ENCODE data around the gene SOAT2.
A peak's percentile ranks its signal among the peaks of the same experiment; 100 is the strongest.

The SOAT2 gene, protein sequence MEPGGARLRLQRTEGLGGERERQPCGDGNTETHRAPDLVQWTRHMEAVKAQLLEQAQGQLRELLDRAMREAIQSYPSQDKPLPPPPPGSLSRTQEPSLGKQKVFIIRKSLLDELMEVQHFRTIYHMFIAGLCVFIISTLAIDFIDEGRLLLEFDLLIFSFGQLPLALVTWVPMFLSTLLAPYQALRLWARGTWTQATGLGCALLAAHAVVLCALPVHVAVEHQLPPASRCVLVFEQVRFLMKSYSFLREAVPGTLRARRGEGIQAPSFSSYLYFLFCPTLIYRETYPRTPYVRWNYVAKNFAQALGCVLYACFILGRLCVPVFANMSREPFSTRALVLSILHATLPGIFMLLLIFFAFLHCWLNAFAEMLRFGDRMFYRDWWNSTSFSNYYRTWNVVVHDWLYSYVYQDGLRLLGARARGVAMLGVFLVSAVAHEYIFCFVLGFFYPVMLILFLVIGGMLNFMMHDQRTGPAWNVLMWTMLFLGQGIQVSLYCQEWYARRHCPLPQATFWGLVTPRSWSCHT

DNA sequence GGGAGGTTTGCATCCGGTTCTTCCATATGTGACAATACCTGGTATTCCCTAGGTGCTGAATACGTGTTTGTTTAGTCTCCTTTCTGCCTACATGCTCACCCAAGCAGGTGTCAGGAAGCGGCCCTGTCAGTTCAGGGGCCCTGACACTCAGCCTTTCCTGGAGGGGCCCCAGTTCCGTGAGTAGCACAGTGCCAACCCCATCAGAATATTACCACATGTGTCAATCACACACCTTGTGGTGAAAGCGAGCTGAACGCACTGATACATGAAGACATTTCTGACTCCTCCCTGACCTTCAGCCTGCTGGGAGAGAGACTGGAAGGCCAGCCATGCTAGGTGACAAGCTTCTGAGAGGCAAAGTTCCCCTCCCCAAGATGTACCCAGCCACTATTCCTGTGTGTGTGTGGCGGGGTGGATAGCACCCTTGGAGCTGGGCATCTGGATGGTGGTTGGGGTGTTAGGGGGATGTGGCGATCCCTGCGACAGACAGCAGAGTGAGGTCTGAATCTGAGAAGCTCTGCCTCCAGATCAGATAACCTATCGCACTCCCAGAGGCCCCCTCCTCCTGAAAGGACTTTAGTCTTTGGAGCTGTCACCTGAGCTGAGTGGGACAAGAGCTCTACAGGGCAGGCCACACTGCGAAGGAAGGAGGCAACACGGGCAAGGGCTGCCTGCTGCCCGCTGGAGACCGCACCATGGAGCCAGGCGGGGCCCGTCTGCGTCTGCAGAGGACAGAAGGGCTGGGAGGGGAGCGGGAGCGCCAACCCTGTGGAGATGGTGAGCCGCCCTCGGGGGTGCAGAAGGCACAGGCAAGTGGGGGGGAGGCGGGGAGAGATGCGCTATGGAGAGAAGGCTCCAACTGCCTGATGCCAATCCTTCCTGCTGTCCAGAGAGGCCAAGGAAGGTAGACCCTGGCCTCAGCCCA lies at the start of gene SOAT2:
TSS of gene SOAT2 (plus strand) at position 604 of the 925 bp plus-strand sequence. CDS start at position 696, 92 bp downstream.
- peak; percentile 37 for DNase-seq

DNA sequence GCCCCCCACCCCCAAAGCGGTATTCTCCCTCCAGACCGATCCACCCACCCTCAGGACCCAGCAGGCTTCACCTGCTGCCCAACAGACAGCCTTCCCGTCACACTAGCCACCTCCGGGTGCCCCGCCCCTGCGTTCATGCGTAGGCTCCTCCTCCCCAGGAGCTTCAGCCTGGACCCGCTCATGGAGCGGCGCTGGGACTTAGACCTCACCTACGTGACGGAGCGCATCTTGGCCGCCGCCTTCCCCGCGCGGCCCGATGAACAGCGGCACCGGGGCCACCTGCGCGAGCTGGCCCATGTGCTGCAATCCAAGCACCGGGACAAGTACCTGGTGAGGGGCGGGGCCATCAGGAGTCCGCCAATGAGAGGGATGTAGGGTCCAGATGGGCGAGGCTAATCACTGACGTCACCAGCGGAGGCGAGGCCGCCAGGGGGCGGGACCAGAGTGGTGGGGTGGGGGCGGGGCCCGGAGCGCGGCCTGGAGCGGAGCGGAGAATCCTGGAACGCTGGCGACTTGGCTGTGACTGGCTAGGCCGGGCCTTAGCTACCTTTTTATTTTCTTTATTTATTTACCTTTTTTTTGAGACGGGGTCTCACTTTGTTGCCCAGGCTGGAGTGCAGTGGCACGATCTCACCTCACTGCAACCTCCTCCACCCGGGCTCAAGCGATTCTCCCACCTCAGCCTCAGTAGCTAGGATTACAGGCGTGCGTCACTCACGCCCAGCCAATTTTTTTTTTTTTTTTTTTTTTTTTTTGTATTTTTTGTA lies 49.0 kb upstream of the SOAT2 start:
- DNase-seq: peak; percentile 99

DNA sequence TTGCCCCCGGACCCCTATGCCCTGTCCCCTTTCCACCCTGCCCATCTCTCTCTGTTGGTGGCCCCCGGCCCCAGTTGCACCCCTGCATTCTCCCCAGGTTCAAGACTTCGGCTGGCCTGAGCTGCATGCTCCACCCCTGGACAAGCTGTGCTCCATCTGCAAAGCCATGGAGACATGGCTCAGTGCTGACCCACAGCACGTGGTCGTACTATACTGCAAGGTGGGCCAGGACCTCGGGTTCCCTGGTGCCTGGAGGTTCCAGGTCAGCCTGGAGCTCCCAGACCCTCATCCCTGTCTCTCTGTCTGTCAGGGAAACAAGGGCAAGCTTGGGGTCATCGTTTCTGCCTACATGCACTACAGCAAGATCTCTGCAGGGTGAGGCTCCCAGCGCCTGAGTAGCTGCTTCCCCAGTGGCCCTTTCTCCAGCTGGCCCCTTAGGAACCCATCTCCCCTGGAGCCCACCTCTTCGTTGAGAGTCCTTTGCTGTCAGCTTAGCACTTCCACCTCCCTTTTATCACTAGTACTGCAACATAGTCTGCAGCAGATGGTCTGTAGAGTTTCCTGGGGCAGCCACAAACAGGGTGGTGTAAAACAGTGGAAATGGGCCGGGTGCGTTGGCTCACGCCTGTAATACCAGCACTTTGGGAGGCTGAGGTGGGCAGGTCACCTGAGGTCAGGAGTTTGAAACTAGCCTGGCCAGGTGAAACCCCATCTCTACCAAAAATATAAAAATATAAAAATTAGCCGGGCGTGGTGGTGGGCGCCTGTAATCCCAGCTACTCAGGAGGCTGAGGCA lies 47.6 kb upstream of the SOAT2 start:
- DNase-seq: no peak

DNA sequence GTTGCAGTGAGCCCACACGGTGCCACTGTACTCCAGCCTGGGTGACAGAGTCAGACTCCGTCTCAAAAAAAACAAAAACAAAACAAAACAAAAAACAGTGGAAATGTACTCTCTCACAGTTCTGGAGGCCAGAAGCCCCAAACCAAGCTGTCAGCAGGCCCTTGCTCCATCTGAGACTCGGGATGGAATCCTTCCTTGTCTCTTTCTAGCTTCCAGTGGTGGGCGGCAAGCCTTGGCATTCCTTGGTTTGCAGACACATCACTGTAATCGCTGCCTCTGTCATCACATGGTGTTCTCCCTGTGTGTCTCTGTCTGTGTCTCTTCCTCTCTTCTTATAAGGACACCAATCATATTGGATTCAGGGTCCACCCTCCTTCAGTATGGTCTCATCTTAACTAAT lies 47.0 kb upstream of the SOAT2 start:
- DNase-seq: no peak

DNA sequence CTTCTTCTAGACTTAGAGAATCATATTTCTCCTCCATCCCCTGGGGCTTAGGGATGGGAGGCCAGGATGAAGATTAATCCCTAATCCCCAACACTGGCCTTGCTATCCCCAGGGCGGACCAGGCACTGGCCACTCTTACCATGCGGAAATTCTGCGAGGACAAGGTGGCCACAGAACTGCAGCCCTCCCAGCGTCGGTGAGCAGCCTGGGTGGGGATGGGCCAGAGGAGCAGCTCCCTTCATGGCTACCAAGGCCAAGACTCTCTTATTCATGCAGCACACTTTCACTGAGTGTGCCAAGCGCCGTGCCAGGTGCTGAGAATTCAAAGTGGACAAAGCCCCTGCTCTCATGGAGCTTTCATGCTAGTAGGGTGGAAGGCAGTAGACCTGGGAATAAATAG lies 46.4 kb upstream of the SOAT2 start:
- DNase-seq: no peak

DNA sequence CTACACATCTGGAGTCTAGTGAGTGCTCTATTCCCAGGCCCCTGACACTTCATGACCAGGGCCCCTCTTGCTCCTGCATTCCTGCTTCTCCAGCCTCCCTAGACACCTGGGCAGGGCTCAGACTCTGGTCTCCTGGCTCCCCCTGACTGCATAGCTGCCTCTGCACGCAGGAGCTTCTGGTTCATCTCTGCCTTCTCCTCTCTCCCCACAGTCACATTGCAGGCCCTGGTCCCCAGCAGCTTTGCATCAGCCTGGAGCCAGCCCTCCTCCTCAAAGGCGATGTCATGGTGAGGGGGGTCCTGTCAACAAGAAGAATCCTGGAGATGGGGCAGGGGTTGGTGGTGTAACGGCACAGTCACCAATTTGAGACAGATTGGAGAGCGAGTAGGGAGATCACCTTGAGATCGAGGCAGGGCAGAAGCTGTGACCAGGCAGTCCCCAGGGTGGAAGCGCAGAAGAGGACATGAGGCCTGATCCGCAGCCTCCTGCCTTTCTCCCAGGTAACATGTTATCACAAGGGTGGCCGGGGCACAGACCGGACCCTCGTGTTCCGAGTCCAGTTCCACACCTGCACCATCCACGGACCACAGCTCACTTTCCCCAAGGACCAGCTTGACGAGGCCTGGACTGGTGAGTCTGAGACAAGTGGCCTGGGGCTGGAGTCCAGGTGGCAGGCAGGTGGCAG lies 45.3 kb upstream of the SOAT2 start:
- no peak for DNase-seq

DNA sequence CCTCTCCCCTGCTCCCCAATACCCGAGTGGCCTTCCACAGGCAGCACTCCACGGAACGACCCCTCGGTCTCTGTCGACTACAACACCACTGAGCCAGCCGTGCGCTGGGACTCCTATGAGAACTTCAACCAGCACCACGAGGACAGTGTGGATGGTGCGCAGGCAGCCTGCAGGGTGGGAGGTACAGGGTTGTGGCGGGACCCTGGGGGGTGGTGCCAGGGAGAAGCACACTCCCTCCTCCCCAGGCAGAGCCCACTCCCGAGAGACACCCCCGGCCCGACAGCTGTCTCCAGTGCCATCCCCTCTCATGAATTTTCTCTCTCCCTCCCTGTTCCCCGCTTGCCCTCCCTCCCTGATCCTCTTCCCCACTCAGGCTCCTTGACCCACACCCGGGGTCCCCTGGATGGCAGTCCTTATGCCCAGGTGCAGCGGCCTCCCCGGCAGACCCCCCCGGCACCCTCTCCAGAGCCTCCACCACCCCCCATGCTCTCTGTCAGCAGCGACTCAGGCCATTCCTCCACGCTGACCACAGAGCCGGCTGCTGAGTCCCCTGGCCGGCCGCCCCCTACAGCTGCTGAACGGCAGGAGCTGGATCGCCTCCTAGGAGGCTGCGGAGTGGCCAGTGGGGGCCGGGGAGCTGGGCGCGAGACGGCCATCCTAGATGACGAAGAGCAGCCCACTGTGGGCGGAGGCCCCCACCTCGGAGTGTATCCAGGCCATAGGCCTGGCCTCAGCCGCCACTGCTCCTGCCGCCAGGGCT lies 44.4 kb upstream of the SOAT2 start:
- no peak for DNase-seq

DNA sequence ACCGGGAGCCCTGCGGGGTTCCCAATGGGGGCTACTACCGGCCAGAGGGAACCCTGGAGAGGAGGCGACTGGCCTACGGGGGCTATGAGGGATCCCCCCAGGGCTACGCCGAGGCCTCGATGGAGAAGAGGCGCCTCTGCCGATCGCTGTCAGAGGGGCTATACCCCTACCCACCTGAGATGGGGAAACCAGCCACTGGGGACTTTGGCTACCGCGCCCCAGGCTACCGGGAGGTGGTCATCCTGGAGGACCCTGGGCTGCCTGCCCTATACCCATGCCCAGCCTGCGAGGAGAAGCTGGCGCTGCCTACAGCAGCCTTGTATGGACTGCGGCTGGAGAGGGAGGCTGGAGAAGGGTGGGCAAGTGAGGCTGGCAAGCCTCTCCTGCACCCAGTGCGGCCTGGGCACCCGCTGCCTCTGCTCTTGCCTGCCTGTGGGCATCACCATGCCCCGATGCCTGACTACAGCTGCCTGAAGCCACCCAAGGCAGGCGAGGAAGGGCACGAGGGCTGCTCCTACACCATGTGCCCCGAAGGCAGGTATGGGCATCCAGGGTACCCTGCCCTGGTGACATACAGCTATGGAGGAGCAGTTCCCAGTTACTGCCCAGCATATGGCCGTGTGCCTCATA lies 43.7 kb upstream of the SOAT2 start:
- no peak for DNase-seq

DNA sequence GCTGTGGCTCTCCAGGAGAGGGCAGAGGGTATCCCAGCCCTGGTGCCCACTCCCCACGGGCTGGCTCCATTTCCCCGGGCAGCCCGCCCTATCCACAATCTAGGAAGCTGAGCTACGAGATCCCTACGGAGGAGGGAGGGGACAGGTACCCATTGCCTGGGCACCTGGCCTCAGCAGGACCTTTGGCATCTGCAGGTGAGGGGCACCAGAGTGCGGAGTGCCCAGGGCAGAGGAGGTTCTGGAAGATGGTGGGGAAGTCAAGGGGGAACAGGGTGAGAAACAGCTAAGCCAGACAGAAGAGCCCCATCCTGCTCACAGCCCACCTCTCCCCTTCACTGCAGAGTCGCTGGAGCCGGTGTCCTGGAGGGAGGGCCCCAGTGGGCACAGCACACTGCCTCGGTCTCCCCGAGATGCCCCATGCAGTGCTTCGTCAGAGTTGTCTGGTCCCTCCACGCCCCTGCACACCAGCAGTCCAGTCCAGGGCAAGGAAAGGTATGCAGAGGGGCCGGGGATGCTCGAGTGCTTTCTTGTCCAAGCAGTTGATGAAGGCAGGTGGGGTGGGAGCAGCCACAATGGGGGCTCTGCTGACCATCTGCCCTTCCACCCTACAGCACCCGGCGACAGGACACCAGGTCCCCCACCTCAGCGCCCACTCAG lies 43.1 kb upstream of the SOAT2 start:
- DNase-seq: no peak

DNA sequence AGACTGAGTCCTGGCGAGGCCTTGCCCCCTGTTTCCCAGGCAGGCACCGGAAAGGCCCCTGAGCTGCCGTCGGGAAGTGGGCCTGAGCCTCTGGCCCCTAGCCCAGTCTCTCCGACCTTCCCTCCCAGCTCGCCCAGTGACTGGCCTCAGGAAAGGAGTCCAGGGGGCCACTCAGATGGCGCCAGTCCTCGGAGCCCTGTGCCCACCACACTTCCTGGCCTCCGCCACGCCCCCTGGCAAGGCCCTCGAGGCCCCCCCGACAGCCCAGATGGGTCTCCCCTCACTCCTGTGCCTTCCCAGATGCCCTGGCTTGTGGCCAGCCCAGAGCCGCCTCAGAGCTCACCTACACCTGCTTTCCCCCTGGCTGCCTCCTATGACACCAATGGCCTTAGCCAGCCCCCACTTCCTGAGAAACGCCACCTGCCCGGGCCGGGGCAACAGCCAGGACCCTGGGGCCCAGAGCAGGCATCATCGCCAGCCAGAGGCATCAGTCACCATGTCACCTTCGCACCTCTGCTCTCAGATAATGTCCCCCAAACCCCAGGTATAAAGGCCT lies 42.5 kb upstream of the SOAT2 start:
- DNase-seq: peak; percentile 71

DNA sequence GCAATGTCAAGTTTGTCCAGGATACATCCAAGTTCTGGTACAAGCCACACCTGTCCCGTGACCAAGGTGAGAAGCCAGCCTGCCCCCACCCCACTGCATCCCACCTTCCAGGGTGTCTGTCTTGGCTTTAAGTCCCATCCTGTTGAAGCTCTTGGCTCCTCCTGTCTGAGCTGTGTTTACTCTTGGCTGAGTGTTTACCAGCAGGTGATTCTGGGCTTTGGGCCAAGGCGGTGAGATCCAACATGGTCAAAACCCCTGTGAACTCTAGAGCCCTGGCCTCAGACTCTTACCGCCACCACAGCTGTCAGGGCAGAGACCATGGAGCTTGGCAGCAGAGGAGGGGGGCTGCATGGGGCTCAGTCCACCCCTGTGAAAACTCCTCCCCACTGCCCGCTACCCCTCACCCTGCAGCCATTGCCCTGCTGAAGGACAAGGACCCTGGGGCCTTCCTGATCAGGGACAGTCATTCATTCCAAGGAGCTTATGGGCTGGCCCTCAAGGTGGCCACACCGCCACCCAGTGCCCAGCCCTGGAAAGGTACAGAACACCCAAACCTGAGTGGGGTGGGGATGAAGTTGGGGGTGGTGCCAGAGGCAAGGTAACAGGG lies 41.8 kb upstream of the SOAT2 start:
- DNase-seq: peak; percentile 84

DNA sequence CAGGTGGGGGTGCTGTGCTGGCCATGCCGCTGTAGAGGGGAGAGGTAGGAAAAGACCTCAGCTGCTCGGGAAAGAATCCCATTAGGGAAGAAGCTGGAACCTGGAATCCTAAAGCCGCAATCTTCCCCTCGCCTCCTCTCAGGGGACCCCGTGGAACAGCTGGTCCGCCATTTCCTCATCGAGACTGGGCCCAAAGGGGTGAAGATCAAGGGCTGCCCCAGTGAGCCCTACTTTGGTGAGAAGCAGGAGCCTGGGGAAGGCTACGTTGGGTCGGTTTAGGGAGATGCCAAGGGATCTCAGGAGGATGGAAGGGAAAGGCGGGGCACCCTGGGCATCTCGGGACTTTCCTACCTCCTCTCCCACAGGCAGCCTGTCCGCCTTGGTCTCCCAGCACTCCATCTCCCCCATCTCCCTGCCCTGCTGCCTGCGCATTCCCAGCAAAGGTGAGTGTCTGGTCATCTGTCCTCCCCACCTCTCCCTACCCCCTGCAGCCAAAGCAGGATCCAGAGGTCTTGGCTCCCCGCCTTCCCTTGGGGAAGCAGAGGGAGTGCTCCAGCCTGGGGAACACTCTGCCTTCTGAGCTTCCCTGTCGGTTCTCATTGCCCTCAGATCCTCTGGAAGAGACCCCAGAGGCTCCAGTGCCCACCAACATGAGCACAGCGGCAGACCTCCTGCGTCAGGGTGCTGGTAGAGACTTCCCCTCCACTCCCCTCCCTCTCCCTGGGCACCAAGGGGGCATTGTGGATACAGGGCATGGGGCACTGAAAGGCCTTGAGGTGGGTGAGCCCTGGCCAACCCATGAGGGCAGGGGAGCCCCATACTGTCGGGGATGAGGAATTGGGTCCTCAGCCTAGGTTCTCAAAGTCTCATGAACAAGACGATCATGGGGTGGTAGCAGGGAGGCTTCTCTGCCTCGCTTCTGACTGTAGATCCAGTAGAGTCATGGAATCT lies 41.0 kb upstream of the SOAT2 start:
- DNase-seq: no peak

DNA sequence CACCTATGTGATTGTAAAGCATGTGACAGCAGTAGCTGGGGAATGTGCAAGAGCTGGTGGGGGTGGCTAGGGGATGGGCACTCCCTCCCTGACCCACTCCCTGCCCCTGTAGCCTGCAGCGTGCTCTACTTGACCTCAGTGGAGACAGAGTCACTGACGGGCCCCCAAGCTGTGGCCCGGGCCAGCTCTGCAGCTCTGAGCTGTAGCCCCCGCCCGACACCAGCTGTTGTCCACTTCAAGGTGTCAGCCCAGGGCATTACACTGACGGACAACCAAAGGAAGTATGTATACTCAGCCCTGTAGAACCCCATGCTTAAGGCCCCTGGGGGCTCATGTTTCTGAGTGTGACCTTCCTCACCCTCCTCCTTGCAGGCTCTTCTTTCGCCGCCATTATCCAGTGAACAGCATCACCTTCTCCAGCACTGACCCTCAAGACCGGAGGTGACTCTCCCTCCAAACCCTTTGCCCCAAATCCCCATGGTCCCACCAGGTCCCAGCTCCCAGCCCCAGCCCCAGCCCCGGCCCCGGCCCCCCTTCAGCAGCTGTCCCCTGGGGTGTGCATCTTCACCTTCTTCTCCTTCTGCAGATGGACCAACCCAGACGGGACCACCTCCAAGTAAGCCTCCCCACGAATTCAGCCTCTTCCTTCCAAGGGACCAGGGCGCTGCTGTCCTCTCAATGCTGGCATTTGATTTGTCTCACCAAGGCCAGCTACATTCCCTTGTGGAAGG lies 40.1 kb upstream of the SOAT2 start:
- no peak for DNase-seq

DNA sequence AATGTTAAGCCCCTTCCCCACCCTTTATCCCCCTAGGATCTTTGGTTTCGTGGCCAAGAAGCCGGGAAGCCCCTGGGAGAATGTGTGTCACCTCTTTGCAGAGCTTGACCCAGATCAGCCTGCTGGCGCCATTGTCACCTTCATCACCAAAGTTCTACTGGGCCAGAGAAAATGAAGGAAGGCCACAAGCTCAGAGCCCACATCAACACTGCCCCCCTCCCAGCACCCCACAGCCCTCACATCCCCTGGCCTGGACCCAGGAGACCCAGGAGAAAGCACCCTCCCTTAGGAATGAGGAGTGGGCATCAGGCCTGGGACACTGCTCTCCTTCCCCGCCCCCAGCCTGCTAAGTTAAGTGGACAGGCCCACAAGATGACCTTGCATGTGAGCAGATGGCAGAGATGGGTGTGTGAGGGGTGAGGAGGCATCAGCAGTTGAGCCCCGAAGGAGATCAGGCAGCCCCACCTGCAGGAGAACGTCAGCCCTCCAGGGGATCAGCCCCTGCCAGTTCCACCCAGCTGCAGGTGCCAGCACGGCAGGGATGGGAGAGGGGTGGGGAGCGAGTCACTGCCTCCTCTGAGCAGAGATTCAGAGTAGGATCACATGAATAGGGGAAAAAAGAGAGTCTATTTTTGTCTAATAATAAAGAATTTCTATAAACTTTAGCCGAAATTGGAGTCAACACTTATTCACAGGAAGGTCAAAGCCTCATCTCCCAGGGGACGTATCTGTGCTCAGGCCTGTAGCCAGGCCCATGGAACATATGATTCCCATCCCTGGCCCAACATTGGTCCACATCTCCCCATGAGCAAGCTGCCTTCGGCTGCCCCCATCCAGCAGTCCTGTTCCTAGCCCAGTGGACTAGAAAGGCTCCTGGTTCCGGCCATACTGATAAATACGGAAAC lies 39.3 kb upstream of the SOAT2 start:
- peak; percentile 40 for DNase-seq

DNA sequence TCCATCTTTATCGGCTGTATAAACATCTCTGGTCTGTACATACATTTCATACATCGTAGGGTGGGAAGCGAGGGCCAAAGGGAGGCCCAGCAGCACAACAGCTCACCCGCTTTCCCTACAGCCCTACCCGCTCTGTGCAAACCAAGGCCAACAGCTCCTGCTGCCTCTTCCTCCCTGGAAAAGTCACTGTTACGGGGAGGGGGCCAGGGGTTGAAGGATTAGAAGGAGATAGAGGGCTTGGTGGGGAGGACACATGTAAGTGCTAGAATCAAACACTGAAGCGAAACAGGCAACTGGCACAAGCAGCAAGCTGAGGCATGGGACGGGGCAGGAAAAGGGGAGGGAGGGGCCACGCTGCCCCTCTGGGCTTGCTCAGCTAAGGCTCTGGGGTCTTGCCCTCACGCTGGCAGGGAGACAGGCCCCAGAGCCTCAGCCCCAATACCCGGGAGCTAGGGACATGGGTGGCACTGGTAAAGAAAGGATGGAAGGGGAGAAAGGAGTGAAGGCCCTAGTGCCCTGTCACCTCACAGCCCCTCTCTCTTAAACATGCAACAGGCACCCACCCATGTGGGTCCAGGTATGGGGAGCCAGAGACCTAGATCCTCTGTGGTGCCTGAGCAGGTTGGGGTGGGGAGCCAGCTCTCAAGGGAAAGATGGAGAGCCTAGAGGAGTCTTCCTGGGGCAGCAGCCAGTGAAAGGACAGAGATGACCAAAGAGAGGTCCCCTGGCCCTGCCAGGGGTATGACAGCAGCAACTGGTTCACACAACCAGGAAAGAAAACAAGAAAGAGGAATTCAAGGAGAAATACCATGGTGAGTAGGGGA lies 38.5 kb upstream of the SOAT2 start:
- no peak for DNase-seq
